Eye (tissue), 1 donor: ENCODE data around the gene WLS.

Source experiments
- DNase-seq: peaks from one replicate; pipeline ENCODE4 v3.0.0-alpha.2; 2015

The WLS gene

DNA sequence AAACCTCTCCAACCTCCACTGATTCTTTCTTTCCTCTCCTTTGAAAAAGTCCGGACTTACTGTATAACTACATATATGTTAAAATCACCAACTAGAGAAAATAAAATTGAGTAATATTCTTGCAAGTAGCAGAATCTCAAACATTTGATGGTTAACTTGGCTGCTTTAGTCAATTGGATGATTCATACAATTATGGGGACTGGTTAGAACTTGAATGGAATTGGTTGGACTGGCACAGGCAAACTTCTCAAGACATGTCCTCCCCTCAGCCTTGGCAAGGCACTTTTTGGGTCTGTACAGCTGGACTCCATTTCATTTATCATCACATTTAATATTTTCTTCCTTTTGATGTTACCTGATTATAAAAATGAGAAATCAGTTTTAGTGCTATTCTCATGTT lies 6.5 kb downstream of the WLS start:
- DNase-seq: no peak

DNA sequence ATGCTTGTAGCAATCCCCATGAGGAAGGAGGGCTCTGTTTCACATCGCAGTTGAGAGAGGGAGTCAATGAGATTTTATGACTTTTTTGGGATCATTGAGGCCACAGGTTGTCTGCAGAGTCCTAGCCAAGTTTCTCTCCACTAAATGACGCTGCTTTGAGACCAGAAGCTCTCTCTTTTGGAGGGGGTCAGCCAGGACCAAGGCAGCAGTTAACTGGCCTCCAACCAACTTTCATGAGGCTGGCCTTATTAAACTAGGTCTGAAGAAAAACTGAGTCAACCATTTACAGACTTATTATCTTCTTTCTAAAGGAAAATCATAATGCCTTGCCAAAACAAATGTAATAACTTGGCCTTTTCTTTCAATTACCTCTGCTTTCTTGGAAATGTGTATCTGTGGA lies 8.6 kb downstream of the WLS start:
- DNase-seq: no peak

DNA sequence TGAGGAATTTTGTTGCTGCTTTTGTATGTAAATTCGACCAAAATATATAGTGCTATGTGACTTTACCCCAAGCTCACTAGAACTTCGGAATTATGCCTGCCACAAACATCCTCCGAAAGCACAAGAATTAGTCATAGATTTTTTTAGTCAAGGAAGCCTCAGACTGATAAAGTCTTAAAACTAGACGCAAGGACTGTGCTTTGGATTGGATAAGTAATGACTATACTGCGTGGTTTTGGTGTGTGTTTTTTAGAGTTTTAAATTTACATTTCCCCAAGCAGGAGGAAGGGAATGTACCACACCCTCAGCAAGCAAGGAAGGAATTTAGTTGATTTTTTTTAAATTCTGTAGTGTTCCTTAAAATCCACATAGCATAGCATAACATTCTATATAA lies 10.3 kb downstream of the WLS start:
- DNase-seq: no peak

DNA sequence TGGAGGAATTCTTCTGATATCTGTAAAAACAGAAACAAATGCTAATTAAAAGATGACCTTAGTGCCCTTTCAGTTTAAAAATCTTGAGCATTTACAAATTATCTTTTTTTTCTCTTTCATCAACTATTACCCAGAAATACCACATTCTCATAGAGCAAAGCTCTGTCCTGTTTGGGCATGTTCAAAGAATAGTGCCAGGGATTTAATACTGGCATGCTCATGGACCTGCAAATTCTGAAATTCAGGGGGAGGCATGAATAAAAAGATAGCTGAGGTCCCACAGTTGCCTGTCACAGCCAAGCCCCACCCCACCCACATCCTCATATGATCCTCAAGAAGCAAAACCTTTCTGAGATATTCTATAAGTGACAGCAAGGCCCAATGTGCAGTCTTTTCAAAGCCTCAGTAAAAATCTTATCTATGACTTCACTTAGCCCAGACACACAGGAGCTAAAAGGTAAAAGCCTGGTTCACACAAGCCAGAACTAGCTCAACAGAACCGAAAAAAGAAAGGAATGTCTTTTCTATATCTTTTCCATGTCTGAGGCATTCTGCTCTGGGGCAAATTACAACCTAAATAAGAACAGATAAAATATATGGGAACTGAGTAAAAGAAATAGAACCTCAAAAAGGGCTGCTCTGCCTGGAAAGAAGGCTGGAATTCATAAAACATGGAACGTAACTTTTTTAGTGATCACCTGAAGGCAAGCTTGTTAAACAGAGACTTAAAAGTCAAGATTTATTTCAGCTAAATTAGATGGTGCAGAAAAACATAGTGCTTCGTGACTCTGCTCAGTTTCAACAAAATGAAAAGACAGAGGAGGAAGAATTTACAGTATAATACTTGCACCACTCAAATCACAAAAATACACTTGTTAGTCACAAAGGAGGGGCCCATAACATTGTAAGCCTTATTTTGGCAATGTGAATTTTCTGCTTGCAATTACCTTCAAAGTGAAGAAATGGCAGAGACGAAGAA lies 11.0 kb downstream of the WLS start:
- no peak for DNase-seq

DNA sequence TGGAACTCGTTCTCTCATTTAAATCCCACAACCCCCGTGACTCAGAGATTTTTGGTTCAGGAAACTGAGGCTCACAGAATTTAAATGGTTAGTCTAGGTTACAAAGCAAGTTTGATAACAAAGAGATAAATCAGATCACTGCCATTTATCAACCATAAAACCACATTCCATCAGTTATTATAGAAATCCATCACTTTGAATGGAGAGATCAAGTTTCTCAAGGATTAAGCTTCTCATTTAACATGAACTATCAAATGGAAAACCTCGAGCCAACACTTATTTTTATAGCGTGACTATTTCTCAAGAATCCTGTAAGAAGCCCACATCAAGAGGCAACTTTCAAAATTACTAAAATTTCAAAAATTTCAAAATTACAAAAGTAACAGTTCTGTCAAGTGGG lies 11.9 kb downstream of the WLS start:
- no peak for DNase-seq

DNA sequence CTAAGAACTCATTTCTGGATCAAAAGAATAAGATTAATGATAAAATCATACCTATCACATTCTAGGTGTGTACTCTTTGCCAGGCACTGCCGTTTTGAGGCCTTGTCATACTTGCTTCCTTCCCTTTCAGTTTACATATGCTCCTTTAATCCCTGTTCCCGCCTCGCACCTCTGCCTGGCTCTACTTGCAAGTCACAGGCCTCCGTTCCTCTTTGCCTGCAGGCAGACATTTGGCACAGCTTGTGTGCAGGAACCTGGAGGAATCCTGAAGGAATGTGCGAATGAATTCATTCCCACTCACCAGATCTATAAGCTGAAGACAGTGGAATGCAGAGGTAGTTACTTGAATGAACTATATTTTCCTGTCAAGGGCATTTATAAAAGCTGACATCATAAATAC lies 13.8 kb downstream of the WLS start:
- peak; percentile 47 for DNase-seq

DNA sequence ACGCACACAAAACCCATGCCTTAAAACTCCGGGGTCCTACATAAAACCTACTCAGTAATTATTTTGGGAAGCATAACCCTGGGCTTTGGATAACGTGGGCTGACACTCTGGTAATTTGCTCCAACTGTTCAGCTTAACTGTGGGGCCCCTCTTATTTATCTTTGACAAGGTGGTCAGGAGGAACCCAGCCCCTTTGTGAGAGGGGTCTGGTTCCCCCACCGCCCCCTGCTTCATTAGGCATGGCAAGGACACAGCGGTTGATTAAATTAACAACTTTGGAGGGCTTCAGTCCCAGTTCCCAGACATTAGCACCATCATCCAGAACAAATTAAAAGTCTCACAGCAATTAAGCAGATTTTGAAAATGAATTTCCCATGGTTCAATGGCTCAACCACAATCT lies 14.7 kb downstream of the WLS start:
- no peak for DNase-seq

DNA sequence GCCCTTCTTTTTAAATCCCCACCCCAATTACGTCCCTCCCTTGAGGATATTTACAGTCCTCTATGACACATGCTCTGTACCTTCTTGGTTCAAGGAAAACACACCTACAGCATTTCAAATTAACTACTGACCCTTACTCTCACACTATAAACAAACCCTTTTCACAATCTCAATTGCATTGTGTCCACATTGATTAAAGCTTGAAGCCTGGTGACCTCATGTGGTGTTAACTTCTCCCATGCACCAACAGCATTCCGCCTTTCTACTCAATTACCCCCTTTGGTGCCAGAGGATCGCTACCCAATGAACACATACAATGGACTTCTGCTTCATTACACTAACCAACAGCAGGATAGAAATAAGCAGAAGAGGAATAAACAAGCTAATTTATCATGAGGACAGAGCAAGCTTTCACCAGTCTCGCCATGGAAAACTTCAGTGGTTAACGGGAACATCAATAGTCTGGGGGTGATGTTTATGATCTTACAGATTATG lies 15.2 kb downstream of the WLS start:
- peak; percentile 95 for DNase-seq

DNA sequence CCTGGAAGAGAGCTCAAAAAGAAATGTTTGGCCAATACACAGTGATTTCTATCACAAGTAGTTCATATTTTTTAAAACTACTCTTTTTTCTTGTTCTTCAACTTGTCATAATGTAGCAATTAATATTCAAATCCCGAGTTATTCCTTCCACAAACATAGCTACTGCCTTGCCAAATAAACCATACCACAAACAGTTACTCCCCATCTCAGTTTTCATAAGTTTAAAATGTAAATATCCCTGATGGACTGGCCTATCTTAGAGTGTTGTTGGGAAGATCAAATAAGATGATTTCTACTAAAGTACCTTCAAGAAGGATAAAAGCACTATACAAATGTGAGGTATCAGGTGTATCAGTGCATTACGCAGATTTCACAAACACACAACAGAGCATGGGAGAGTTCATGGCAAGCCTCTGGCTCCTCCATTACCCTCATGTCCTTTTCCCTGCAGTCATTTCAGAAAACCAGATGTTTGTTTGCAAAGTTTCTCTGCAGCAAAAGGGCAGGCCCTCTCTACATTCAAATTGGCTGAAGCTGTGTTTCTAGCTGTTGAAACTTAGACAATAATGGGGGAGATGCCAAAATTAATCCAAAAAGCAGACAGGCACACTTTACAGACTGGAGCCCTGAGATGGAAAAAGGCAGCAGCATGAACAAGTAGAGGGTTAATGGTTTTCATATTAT lies 16.1 kb downstream of the WLS start:
- DNase-seq: no peak

DNA sequence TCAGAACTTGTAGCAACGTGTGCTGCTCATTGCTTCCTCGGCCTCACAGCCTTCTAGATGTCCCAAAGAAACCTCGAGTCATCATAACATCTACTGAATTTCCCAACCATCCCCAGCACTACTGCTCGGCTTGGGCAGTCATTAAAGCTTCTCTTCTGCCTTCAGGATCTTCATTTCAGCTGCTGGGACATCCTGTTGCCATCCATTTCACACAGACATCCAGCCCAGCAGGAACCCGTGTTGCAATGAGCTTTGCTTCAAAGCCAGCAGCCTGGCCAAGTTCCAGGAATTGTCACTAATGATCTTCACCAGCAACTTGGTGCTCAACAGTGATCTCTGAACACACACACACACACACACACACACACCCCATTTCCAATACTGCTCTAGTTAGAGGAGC lies 18.5 kb downstream of the WLS start:
- DNase-seq: peak; percentile 70

DNA sequence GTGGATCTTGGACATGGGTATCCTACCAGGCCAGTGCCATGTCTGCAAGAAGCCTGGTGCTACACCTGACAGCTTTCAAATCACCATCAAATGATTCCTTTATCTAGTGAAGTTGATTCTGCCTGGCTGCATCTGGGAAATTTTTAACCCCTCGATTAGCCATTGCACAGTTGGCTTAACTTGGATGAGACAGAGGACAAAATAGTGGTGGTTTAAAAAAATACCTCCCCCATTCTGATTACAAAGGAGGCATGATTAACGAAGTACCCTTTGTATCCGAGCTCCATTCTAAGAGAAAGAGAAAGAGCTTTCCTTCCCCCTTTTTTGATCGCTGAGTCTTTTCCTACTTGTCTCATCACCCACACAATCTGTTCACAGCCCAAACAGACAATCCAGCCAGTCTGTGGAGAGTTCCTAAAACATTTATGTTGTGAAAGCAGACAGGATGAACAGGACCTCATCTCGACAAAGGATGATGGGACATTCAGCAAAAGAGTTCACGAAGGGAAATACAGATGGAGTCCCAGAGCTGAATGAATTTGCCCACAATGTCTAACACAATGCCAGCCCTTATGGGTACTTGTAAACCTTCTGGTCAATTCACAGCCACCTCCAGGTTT lies 20.5 kb downstream of the WLS start:
- DNase-seq: no peak

DNA sequence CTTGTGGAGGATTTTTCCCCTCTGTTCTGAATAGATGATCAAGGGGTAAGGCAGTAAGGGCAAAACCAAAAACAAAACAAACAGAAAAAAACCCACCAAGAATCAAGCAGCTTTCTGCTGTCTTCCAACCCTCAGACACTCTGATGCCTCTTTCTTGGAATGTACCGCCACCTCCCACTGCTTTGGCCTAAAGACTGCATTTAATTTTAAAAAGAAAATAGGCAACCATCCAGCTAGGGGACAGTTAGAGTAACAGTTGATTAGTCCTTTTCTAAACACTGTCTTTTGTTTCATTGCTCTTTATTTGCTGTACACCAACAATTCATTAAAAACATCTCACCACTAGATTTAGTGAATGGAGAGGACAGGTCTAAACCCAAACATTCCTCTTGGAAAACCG lies 21.5 kb downstream of the WLS start:
- no peak for DNase-seq

DNA sequence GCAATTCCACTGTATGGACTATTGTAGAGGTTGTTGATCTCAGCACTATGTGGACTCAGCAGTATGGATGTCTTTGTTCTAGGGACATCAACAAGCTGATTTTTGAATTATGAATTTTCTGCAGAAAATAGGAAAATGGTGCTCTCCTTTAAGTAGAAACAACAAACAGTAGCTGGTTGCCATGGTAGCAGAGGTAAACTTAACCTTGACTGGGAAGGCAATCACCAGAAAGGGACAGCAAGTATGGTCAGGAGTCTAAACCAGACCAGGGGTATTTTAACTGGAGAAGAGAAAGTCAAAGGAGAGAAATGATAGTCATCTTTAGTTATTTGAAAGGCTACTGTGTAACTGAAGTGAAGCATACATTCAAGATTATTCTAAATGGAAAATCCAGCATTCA lies 22.3 kb downstream of the WLS start:
- DNase-seq: no peak

DNA sequence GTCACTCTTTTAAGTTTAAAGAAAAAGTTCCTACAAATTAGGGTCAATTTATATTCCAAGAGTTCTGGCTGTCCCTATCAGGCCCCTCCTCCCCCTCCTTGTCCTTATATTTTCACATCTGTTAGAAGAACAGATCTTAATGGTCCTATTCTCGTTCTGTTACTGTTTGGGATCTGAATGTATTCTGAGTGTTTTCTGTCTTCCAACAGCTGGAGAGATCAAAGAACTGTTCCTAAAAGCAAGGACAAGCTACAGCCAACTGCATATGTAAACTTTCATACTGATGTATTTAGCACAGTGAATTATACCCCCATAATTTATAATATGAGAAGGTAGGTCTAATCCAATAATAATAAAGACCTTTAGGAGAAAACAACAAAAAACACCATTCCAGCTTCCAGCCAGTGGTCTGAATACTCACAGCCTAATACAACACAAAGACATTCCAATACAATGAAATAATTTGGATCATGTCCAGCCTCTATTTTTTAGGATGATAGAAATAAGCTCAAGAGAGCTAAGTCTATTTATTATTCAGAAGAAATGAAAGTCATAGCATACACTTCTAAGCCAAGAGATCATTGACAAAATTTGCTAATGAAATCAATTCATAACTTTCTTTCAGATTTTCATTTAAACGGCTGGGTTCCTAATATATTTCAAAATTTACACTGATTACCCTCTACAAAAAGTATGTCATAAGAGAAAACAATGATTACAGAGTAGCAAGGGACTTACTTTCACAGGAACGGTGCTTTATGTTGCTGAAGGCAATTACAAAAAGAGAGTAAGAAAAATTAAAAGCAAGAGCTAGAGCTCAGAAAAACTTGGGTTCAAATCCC lies 25.3 kb downstream of the WLS start:
- DNase-seq: peak; percentile 74

DNA sequence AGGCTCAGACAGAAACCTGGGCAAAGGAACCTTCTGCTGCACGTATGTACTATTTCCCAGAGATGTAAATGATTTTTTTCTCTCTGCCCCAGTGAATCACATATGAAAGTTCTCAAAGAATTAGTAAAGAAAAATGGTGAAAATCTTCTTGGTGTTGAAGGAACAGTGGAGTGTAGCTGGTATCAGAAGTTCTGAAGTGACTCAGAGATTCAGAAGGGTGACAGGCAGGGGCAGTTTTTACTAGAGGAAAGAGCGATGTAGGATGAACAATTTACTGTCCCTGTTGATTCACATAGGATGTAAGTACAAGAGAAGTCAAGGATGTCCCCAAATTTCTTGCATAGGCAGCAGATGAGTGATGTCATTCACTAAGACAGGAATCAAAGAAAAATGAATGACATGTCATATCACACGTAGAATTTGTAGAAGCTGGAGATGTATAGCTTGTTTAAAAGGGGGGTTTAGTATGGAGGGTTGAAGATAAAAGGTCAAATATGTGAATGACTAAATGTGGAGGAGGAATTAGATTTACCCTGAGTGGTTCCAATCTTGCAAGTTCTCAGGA lies 26.4 kb downstream of the WLS start:
- no peak for DNase-seq

DNA sequence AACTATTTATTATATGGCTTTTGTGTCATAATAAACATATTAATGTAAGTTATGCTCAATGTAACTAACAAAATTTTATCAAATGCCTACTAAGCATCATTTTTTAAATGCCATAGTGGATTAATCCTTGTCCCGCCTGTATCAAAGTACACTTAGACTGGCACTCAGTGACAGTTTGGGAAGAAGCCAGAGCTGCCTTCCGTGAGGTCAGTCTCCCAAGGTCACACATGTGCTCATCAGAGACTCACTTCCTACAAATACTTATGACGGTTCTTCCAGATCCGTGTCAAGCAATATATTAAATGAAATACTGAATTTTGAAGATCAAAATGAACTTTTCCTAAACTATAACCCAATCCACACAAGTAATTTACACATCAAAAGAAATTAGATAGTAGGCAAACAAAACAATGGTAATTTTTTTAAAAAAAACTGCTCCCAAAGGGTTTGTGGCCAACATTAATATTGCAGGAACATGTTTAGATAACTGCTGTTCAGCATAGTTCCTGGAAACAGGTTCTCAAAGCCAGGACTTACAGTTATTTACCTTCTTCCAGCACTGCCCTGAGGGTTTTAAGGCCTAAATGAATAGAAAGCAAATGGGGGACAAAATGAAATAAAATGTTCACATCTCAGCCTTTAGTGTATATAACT lies 27.2 kb downstream of the WLS start:
- DNase-seq: no peak

DNA sequence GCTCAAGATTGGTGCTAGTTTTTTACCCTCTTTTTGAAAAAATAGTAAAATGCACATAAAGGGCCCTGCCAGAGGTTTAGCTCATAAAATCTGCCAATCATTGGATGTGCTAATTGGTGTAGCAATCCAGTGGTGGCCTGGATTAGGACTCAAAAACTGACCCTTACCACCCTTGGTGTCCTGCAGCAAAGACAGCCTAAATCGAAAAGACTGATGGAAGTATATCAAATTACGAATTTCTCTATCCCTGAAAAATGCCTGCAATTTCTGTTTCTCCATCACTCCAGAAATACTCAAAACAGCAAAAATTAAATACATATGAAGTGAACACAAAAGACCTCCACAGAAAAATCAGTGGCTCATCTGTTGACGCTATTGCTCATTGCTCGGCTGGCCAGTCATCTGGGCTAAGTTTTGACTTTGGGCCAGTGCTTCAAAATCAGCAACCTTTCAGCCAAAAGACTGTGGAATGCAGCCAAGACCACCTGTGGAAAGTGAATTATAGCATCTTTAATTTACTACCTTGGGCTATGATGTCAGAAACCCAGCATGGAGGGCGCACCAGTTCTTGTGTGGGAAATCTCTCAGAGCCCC lies 30.0 kb downstream of the WLS start:
- no peak for DNase-seq

DNA sequence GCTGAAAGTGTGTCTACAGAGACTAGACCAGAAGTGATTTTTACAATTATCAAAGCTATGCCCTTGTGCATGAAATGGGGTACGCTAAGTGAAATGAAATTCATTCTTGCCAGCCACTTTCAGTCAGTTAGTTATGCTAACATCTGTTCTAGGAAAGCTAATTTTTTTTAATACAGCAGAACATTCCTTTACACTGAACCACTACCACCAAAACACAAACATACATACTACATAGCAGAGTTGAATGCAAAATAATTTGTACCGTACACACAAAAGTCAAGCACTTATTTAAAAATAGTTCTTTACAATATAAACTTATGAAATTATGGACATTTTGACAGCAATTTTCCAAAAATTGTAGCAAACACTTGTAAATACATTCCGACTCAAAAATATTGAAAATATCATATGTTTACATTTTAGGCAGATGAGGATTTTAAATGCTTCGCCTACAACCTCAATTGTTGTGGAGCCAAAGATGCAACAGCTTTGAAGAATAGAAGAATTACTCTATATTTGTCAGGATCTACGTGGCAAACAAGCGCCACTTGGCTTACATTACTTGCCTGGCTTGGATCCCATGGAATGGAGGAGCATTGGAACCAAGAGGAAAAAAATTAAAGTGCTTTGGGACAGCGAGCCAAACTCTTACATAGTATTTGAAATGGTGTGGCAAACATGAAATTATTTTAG lies 30.6 kb downstream of the WLS start:
- peak; percentile 42 for DNase-seq

DNA sequence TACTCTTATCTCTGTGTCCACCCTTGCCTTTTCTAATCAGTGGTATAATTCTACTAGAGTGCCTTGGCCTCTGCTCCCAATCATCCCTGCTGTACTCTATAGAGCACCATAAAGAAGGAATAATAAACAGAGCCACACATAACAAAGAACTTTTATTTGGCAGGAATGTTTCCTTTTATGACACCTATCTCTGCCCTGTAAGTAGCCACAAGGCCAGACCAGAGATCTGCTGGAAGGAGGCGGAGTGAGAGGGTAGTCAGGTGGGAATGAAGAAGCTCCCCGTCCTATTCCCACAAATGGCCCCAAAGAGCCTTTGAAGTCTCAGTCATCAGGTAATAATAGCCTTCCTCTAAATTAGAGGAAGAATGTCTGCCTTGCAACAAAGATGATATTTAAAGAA lies 32.7 kb downstream of the WLS start:
- no peak for DNase-seq

DNA sequence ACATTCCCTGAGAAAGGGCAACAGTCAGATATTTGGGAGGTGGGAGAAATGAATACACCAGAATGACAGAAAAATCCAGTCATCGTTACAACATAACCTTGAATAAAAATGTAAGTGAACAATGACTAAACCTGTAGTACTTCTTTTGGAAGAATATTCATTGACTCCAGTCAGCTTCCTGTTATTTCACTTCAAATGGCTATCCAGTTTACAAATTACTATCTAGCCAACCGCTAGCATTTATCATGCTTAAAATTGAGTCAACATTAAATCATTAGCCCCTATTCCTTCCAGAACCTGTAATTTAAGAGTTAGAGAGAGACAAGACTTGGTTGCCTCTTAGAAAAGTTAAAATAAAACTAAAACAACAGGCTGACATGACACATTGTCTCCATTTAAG lies 33.6 kb downstream of the WLS start:
- DNase-seq: no peak

DNA sequence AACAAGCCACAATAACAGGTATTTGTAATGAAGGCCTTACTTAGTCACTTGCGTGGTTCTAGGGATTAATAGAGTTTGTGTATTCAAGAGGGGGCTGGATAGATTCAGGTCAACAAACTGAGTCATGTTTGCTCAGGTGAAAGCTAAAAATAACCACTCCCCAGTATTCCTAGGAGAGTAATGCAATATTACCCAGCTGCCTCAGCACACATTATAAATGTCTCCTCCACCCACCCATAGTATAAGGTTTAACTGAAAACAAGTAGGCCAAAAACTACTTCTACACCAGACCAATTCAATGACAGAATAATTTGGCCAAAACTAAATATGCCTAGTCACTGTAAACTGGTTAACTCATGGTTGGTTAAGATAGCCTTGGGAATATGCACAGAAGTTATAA lies 34.4 kb downstream of the WLS start:
- DNase-seq: no peak
